Gastrocnemius medialis (tissue), 4 donors: Measurements from ENCODE around the gene ISM1.

ENCODE experiments used
- POLR2A ChIP-seq, 2 donors: fragments of 450-650 bp; IDR thresholded peaks; one replicate each; pipeline ENCODE4 v1.6.1; 2017; ENCODE audit warnings: antibody characterized with exemption in 2 of 2, mild to moderate bottlenecking in 2 of 2, moderate library complexity in 2 of 2
- TF ChIP-seq, protein P1 (sequence below), 5 experiments: fragments of 450-650 bp in 3 of 5; fragments of 200-600 bp in 2 of 5; sonication (generic) in 2 of 5; IDR thresholded peaks in 4 of 5; conservative IDR thresholded peaks in 1 of 5; 1 replicate in 4 of 5; 2 replicates in 1 of 5; pipeline ENCODE4 v1.5.1; 2016 to 2019; ENCODE audit warnings: antibody characterized with exemption in 5 of 5, mild to moderate bottlenecking in 3 of 5, moderate library complexity in 3 of 5

GRCh38 chr20:13256606-13257005 is 35.5 kb downstream of the ISM1 start:
- no peak for TF ChIP-seq POLR2A (IDR thresholded peaks at IDR 0.05)
- TF ChIP-seq, protein P1, sequence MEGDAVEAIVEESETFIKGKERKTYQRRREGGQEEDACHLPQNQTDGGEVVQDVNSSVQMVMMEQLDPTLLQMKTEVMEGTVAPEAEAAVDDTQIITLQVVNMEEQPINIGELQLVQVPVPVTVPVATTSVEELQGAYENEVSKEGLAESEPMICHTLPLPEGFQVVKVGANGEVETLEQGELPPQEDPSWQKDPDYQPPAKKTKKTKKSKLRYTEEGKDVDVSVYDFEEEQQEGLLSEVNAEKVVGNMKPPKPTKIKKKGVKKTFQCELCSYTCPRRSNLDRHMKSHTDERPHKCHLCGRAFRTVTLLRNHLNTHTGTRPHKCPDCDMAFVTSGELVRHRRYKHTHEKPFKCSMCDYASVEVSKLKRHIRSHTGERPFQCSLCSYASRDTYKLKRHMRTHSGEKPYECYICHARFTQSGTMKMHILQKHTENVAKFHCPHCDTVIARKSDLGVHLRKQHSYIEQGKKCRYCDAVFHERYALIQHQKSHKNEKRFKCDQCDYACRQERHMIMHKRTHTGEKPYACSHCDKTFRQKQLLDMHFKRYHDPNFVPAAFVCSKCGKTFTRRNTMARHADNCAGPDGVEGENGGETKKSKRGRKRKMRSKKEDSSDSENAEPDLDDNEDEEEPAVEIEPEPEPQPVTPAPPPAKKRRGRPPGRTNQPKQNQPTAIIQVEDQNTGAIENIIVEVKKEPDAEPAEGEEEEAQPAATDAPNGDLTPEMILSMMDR (IDR thresholded peaks at IDR 0.05 in 4 of 5, conservative IDR thresholded peaks at IDR 0.05 in 1 of 5): no peak
